SW 1271 (cell line): ENCODE results near the gene HDAC7.
A peak's percentile ranks its signal among the peaks of the same experiment; 100 is the strongest.

ENCODE experiments used
- DNase-seq, 2 experiments: peaks; one replicate each; lab custom pipeline; 2025; lab: John Stamatoyannopoulos, UW

HDAC7 gene

GRCh38 chr12:47793015-47793681 is 26.6 kb downstream of the HDAC7 start:
- DNase-seq, result no peak

- DNase-seq, result no peak
Measured at GRCh38 chr12:47791874-47792273, 27.8 kb downstream of the HDAC7 start.

- no peak for DNase-seq
Measured at GRCh38 chr12:47791351-47791746, 28.4 kb downstream of the HDAC7 start.

- DNase-seq, result no peak
Measured at GRCh38 chr12:47790676-47791350, 28.9 kb downstream of the HDAC7 start.

GRCh38 chr12:47789712-47790489 is 29.8 kb downstream of the HDAC7 start:
- DNase-seq, result no peak

- DNase-seq, result no peak
Measured at GRCh38 chr12:47789141-47789540, 30.6 kb downstream of the HDAC7 start.

GRCh38 chr12:47787596-47788319 is 31.9 kb downstream of the HDAC7 start:
- no peak for DNase-seq

- DNase-seq, result no peak
Measured at GRCh38 chr12:47786662-47787280, 32.9 kb downstream of the HDAC7 start.

GRCh38 chr12:47785887-47786661 is 33.6 kb downstream of the HDAC7 start:
- no peak for DNase-seq

GRCh38 chr12:47785036-47785886 is 34.4 kb downstream of the HDAC7 start:
- no peak for DNase-seq

- no peak for DNase-seq
Measured at GRCh38 chr12:47783821-47784819, 35.6 kb downstream of the HDAC7 start.

- no peak for DNase-seq
Measured at GRCh38 chr12:47783024-47783755, 36.5 kb downstream of the HDAC7 start.

GRCh38 chr12:47782372-47782770 is 37.3 kb downstream of the HDAC7 start:
- DNase-seq, result no peak

GRCh38 chr12:47781479-47782371 is 38.0 kb downstream of the HDAC7 start:
- no peak for DNase-seq

- DNase-seq, result no peak
Measured at GRCh38 chr12:47779943-47780504, 39.7 kb downstream of the HDAC7 start.

- peak; percentile 16 to 74 for DNase-seq
Measured at GRCh38 chr12:47779301-47779942, 40.3 kb downstream of the HDAC7 start.
